WTC11 (cell line): ENCODE results near the gene LILRB2. TPM values are rescaled to one million over a fixed set of nuclear protein-coding genes. Genes with fewer than 3 reads are reported as not detected.

Source experiments
- ATAC-seq: fragments of 200-7000 bp; cut with Tn5 transposase; 2 replicates; pipeline ENCODE4 v1.10.0; 2021; ENCODE audit warnings: mild to moderate bottlenecking, moderate library complexity
- CTCF ChIA-PET: fragments of 300-600 bp; sonication (Branson Sonifier 250); formaldehyde crosslinking; loops from one replicate; lab custom pipeline; 2021; ENCODE audit warnings: antibody characterized with exemption; lab: Charles Lee
- POLR2A ChIA-PET: fragments of 350-600 bp; sonication (Branson Sonifier 250); formaldehyde crosslinking; loops from one replicate; lab custom pipeline; 2021; ENCODE audit warnings: antibody characterized with exemption; lab: Charles Lee
- DNase-seq: peaks from one replicate; pipeline ENCODE4 v3.0.0; 2021; ENCODE audit warnings: low spot score
- H3K27ac Mint-ChIP-seq: 2 replicates; pipeline ENCODE4 v1.8.0; 2021; ENCODE audit warnings: mixed read lengths
- H3K27me3 Mint-ChIP-seq: 2 replicates; pipeline ENCODE4 v1.8.0; 2021; ENCODE audit warnings: low read depth, mild to moderate bottlenecking, moderate library complexity, mixed read lengths
- H3K36me3 Mint-ChIP-seq: 2 replicates; pipeline ENCODE4 v1.8.0; 2021; ENCODE audit warnings: mixed read lengths
- H3K4me1 Mint-ChIP-seq: 2 replicates; pipeline ENCODE4 v1.8.0; 2022; ENCODE audit warnings: mixed read lengths
- H3K4me3 Mint-ChIP-seq: 2 replicates; pipeline ENCODE4 v1.8.0; 2021; ENCODE audit warnings: mild to moderate bottlenecking, moderate library complexity, mixed read lengths
- H3K9me3 Mint-ChIP-seq: 2 replicates; pipeline ENCODE4 v1.8.0; 2021; ENCODE audit warnings: mixed read lengths
- ATF1 ChIP-seq: sonication (generic); formaldehyde crosslinking; IDR thresholded peaks from 2 replicates; pipeline ENCODE4 v1.8.1; 2023; ENCODE audit warnings: mild to moderate bottlenecking, moderate library complexity, missing genetic modification reagents
- ESRRA ChIP-seq: sonication (generic); formaldehyde crosslinking; IDR thresholded peaks from 2 replicates; pipeline ENCODE4 v1.8.1; 2022; ENCODE audit warnings: mild to moderate bottlenecking, missing genetic modification reagents, borderline replicate concordance
- FOXP1 ChIP-seq: sonication (generic); formaldehyde crosslinking; IDR thresholded peaks from 2 replicates; pipeline ENCODE4 v1.8.0; 2022; ENCODE audit warnings: missing genetic modification reagents, mild to moderate bottlenecking, moderate library complexity, borderline replicate concordance
- GTF2I ChIP-seq: fragments of 250-450 bp; sonication (Bioruptor Pico); conservative IDR thresholded peaks from 2 replicates; pipeline ENCODE4 v1.4.0; 2021; ENCODE audit warnings: mild to moderate bottlenecking
- JUN ChIP-seq: sonication (generic); formaldehyde crosslinking; IDR thresholded peaks from 2 replicates; pipeline ENCODE4 v1.8.0; 2023; ENCODE audit warnings: mild to moderate bottlenecking, missing genetic modification reagents
- PRDM15 ChIP-seq: sonication (generic); formaldehyde crosslinking; IDR thresholded peaks from 2 replicates; pipeline ENCODE4 v1.8.0; 2022; ENCODE audit warnings: missing genetic modification reagents
- PRRX2 ChIP-seq: fragments of 250-450 bp; sonication (Bioruptor Pico); IDR thresholded peaks from 2 replicates; pipeline ENCODE4 v1.8.0; 2021; ENCODE audit warnings: mild to moderate bottlenecking
- ZNF671 ChIP-seq: fragments of 250-450 bp; sonication (Bioruptor Pico); IDR thresholded peaks from 2 replicates; pipeline ENCODE4 v1.8.0; 2021; ENCODE audit warnings: mild to moderate bottlenecking
- ZSCAN18 ChIP-seq: fragments of 250-450 bp; sonication (Bioruptor Pico); IDR thresholded peaks from 2 replicates; pipeline ENCODE4 v2.1.2; 2022; ENCODE audit warnings: mild to moderate bottlenecking, moderate library complexity
- total RNA-seq: library from RNA; stranded (reverse); gene quantifications from 3 replicates; pipeline ENCODE4 v1.2.3, GENCODE V29; 2021
- TF ChIP-seq, protein P1 (sequence below): sonication (generic); formaldehyde crosslinking; conservative IDR thresholded peaks from 2 replicates; pipeline ENCODE4 v1.8.1; 2022; ENCODE audit warnings: mild to moderate bottlenecking, missing genetic modification reagents
- TF ChIP-seq, protein P2 (sequence below): fragments of 250-450 bp; sonication (Bioruptor Pico); IDR thresholded peaks from 2 replicates; pipeline ENCODE4 v1.9.0; 2021; ENCODE audit warnings: mild to moderate bottlenecking, borderline replicate concordance
- TF ChIP-seq, protein P3 (sequence below): sonication (generic); formaldehyde crosslinking; IDR thresholded peaks from 2 replicates; pipeline ENCODE4 v1.8.0; 2022; ENCODE audit warnings: mild to moderate bottlenecking, missing genetic modification reagents
- TF ChIP-seq, protein P4 (sequence below): sonication (generic); formaldehyde crosslinking; IDR thresholded peaks from 2 replicates; pipeline ENCODE4 v1.8.0; 2022; ENCODE audit warnings: mild to moderate bottlenecking, missing genetic modification reagents

The LILRB2 gene
- total RNA-seq, 1 experiment from 2014 or later: not detected

DNA sequence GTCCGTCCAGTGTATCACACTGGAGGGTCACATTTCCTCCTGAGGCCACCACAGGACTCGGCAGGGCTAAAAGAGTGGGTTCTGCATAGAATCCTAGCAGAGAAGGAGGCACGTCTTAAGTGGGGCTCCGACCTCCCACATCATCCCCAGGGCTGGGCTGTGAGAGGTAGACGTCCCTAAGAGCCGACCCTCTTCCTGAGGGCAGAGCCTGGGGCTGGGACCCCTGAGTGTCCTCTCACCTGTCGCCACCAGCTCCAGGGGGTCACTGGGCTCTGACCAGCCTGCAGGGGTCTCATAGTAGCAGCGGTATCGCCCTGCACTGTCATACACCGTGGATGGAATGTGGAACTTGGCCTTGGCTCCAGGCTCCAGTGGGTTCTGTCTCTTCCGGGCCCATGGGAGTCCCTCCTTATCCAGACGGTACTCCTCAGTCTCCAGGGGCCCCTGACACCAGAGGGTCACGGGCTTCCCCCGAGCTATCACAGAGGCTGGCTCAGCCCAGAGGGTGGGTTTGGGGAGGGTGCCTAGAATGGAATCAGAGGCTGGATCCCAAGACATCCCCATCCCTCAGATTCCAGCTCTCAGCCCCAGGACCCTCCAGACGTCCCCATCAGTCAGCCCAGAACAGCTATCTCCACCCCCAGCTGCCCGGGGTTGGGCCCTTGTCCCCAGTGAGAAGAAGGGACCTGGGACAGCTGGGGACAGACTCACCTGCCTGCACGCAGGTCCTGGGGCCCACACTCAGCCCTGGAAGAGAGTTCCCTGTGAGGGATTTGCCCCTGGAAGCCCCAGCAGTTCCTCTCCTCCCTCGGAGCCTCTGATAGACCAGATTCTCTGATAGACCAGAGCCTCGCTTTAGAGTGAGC lies 24.4 kb downstream of the LILRB2 start:
- Mint-ChIP-seq H3K27me3 (peaks cover 14% of the 10 kb centered on the region), H3K4me1 (peaks cover 3% of the 10 kb centered on the region; the same call in 1 of the 2 replicates), H3K36me3 (no peaks in the 10 kb centered on the region), H3K4me3 (no peak overlapping the region), H3K9me3 (no peaks in the 10 kb centered on the region), H3K27ac (no peak overlapping the region)
- CTCF ChIA-PET: interaction anchor here (2.8 kb wide), 1 partner anchor 10 kb away, joined by 34 read pairs; no protein-coding TSS in a partner anchor
- TF ChIP-seq ZNF671 (no peak), ESRRA (CRISPR knock-in tag) (no peak), GTF2I (no peak), JUN (CRISPR knock-in tag) (no peak), PRRX2 (CRISPR knock-in tag) (no peak), ATF1 (no peak), PRDM15 (CRISPR knock-in tag) (no peak), ZSCAN18 (CRISPR knock-in tag) (no peak), FOXP1 (CRISPR knock-in tag) (no peak)
- TF ChIP-seq, protein P1, sequence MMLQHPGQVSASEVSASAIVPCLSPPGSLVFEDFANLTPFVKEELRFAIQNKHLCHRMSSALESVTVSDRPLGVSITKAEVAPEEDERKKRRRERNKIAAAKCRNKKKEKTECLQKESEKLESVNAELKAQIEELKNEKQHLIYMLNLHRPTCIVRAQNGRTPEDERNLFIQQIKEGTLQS (CRISPR knock-in tag): no peak
- TF ChIP-seq, protein P2, sequence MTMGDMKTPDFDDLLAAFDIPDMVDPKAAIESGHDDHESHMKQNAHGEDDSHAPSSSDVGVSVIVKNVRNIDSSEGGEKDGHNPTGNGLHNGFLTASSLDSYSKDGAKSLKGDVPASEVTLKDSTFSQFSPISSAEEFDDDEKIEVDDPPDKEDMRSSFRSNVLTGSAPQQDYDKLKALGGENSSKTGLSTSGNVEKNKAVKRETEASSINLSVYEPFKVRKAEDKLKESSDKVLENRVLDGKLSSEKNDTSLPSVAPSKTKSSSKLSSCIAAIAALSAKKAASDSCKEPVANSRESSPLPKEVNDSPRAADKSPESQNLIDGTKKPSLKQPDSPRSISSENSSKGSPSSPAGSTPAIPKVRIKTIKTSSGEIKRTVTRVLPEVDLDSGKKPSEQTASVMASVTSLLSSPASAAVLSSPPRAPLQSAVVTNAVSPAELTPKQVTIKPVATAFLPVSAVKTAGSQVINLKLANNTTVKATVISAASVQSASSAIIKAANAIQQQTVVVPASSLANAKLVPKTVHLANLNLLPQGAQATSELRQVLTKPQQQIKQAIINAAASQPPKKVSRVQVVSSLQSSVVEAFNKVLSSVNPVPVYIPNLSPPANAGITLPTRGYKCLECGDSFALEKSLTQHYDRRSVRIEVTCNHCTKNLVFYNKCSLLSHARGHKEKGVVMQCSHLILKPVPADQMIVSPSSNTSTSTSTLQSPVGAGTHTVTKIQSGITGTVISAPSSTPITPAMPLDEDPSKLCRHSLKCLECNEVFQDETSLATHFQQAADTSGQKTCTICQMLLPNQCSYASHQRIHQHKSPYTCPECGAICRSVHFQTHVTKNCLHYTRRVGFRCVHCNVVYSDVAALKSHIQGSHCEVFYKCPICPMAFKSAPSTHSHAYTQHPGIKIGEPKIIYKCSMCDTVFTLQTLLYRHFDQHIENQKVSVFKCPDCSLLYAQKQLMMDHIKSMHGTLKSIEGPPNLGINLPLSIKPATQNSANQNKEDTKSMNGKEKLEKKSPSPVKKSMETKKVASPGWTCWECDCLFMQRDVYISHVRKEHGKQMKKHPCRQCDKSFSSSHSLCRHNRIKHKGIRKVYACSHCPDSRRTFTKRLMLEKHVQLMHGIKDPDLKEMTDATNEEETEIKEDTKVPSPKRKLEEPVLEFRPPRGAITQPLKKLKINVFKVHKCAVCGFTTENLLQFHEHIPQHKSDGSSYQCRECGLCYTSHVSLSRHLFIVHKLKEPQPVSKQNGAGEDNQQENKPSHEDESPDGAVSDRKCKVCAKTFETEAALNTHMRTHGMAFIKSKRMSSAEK (CRISPR knock-in tag): no peak
- TF ChIP-seq, protein P3, sequence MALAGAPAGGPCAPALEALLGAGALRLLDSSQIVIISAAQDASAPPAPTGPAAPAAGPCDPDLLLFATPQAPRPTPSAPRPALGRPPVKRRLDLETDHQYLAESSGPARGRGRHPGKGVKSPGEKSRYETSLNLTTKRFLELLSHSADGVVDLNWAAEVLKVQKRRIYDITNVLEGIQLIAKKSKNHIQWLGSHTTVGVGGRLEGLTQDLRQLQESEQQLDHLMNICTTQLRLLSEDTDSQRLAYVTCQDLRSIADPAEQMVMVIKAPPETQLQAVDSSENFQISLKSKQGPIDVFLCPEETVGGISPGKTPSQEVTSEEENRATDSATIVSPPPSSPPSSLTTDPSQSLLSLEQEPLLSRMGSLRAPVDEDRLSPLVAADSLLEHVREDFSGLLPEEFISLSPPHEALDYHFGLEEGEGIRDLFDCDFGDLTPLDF (CRISPR knock-in tag): no peak
- TF ChIP-seq, protein P4, sequence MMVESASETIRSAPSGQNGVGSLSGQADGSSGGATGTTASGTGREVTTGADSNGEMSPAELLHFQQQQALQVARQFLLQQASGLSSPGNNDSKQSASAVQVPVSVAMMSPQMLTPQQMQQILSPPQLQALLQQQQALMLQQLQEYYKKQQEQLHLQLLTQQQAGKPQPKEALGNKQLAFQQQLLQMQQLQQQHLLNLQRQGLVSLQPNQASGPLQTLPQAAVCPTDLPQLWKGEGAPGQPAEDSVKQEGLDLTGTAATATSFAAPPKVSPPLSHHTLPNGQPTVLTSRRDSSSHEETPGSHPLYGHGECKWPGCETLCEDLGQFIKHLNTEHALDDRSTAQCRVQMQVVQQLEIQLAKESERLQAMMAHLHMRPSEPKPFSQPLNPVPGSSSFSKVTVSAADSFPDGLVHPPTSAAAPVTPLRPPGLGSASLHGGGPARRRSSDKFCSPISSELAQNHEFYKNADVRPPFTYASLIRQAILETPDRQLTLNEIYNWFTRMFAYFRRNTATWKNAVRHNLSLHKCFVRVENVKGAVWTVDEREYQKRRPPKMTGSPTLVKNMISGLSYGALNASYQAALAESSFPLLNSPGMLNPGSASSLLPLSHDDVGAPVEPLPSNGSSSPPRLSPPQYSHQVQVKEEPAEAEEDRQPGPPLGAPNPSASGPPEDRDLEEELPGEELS: no peak
- DNase-seq (no peak), ATAC-seq (no peak)
- POLR2A ChIA-PET: interaction anchor here (0.5 kb wide), 1 partner anchor 181 kb away, joined by 4 read pairs; no protein-coding TSS in a partner anchor
